Measurements from ENCODE around the gene PODNL1. TPM values are rescaled to one million over a fixed set of nuclear protein-coding genes. Genes with fewer than 3 reads are reported as not detected.

PODNL1 gene
- total and polyA plus RNA-seq, 3 experiments from 2014 or later: 0.24 TPM; not detected in 2

DNA sequence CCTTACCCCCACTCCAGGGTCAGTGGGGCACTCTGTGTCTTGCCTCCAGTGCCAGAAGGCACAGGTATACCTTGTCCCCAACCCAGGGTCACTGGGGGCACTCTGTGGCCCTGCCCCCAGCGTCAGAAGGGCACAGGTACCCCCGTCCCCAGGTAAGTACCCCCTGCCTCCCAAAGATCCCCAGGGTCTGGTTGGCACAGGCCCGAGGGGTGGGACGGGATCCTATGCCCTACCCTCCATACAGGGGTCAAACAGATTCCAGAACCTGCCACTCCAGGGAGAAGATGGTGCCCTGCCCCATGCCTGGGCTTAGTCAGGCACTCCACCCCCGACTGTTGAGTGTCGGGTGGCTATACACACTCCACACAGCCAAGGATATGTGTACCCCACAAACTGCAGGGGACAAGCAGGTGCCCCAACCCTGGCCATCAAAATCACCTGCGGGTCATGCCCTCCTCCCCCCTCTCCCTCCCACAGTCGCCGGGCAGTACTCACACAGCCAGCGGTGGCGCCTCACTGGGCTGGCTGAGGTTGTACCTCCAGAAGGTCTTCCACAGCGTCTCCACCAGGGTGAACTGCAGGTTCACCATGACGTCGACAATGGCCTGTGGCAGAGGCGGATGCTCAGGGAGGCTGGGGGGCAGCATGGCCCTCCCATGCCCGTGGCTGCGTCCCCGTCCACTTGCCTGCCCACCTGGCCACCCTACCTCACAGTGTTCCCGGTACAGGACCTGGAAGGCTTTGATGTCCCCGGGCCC, 27.9 kb upstream of the PODNL1 start:
- H3K36me3 Mint-ChIP-seq: peaks cover 0 to 60% (median 4%) of the 10 kb centered on the region in 3 donors
- POLR2A ChIA-PET: no interaction called here
- H3K27me3 Mint-ChIP-seq: no peaks in the 10 kb centered on the region
- CTCF ChIA-PET: no interaction called here
- Histone ChIP-seq H3K27me3 (ENCODE audit: insufficient read depth, low read length, poor library complexity, severe bottlenecking) (no peaks in the 10 kb centered on the region), H3K36me3 (ENCODE audit: insufficient read depth, low read length) (peaks cover 14% of the 10 kb centered on the region), H3K27ac (ENCODE audit: low read depth, low read length) (no peak overlapping the region), H3K4me1 (ENCODE audit: insufficient read depth, low read length) (no peaks in the 10 kb centered on the region), H3K4me3 (ENCODE audit: low read length) (no peak overlapping the region), H3K9me3 (ENCODE audit: low read length) (no peaks in the 10 kb centered on the region)
- H3K27ac Mint-ChIP-seq: no peak overlapping the region
- DNase-seq: no peak
- no peak overlapping the region for H3K4me3 Mint-ChIP-seq
- H3K9me3 Mint-ChIP-seq: no peaks in the 10 kb centered on the region
- H3K4me1 Mint-ChIP-seq: peaks cover 0 to 4% (median 0%) of the 10 kb centered on the region in 3 donors

DNA sequence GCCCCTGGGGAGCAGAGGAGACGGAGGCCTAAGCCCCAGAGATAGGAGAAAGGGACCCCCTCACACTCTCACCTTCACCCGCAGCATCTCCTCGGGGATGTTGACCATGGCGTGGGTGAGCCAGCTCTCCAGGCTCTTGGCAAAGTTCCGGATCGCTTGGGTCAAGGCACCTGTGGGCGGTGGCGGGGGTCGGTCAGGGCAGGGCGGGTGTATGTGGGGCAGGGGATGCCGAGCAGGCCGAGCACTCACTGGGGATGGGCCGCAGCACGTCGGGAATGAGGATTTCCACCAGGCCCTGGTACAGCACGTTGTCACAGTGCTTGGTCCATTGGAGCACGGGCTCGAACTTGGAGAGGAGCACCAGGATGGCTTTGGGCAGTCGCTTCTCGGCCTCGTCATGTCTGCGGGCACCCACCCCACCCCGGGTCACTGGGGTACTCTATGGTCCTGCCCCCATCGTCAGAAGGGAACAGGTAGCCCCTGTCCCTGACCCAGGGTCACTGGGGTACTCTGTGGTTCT, 27.2 kb upstream of the PODNL1 start:
- Mint-ChIP-seq H3K9me3 (no peaks in the 10 kb centered on the region), H3K27ac (peak overlapping the region in 1 of 8 donors; percentile 10), H3K27me3 (no peaks in the 10 kb centered on the region), H3K4me3 (no peak overlapping the region), H3K4me1 (peaks cover 0 to 4% (median 0%) of the 10 kb centered on the region in 3 donors), H3K36me3 (peaks cover 0 to 64% (median 4%) of the 10 kb centered on the region in 3 donors)
- Histone ChIP-seq H3K36me3 (ENCODE audit: insufficient read depth, low read length) (peaks cover 18% of the 10 kb centered on the region), H3K4me3 (ENCODE audit: low read length) (no peak overlapping the region), H3K27ac (ENCODE audit: low read depth, low read length) (no peak overlapping the region), H3K27me3 (ENCODE audit: insufficient read depth, low read length, poor library complexity, severe bottlenecking) (no peaks in the 10 kb centered on the region), H3K9me3 (ENCODE audit: low read length) (no peaks in the 10 kb centered on the region), H3K4me1 (ENCODE audit: insufficient read depth, low read length) (no peaks in the 10 kb centered on the region)
- POLR2A ChIA-PET: interaction anchor here (0.5 kb wide), 1 partner anchor 37 kb away, joined by 3 read pairs; no protein-coding TSS in a partner anchor
- no peak for DNase-seq
- CTCF ChIA-PET: no interaction called here

DNA sequence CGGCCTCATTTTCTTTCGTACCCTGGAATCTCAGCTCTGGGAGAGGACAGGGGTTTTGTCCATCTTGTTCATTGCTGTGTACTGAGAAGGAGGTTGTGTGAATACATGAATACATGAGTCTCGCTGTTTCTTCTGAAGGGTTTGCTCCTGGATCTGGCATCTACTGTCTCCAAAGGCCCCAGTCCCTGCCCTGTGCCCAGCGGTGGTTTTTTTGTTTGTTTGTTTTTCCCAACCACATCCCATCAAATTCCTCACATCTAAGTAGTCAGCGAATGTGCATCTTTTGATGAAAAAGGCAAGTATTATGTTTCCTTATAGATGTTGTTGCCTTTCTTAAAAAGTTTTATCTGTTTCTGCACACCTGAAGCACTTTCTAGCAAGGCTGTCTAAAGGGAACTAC, 26.6 kb upstream of the PODNL1 start:
- Histone ChIP-seq H3K4me1 (ENCODE audit: insufficient read depth, low read length) (no peaks in the 10 kb centered on the region), H3K27me3 (ENCODE audit: insufficient read depth, low read length, poor library complexity, severe bottlenecking) (no peaks in the 10 kb centered on the region), H3K36me3 (ENCODE audit: insufficient read depth, low read length) (peaks cover 19% of the 10 kb centered on the region), H3K4me3 (ENCODE audit: low read length) (no peak overlapping the region), H3K9me3 (ENCODE audit: low read length) (no peaks in the 10 kb centered on the region), H3K27ac (ENCODE audit: low read depth, low read length) (no peak overlapping the region)
- Mint-ChIP-seq H3K36me3 (peaks cover 0 to 66% (median 4%) of the 10 kb centered on the region in 3 donors), H3K4me1 (peaks cover 0 to 4% (median 0%) of the 10 kb centered on the region in 3 donors), H3K27me3 (no peaks in the 10 kb centered on the region), H3K9me3 (no peaks in the 10 kb centered on the region), H3K27ac (peak overlapping the region in 3 of 8 donors; percentile 17 to 36 (median 35)), H3K4me3 (no peak overlapping the region)
- ChIA-PET POLR2A (interaction anchor here (0.5 kb wide), 1 partner anchor 36 kb away, joined by 3 read pairs; no protein-coding TSS in a partner anchor), CTCF (no interaction called here)
- no peak for DNase-seq

DNA sequence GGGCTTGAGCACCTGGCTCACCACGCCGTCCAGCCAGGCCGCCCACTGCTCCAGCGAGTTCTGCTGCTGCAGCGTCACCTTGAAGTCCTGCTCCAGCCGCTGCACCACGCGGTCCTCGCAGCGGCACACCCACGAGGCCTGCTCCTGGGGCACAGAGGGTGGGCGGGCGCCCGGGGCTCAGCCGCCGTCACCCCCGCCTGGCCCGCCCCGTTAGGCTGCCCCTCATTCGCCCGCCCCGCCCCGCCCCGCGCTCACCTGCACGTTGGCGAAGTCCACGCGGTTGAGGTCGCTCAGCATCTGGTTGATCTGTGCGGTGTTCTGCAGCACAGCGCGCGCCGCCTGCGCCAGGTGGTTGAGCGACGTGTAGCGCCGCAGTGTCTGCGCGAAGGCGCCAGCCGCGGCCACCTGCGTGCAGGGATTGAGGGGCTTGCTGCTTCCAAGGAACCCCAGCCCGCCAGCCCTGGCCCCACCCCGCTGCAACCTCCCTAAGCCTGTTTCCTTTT, 25.4 kb upstream of the PODNL1 start:
- peaks cover 0 to 65% (median 0%) of the 10 kb centered on the region in 3 donors for H3K36me3 Mint-ChIP-seq
- no peak overlapping the region for H3K27ac Mint-ChIP-seq
- H3K4me3 ChIP-seq (ENCODE audit: low read length): no peak overlapping the region
- H3K27me3 Mint-ChIP-seq: no peaks in the 10 kb centered on the region
- peaks cover 0 to 4% (median 0%) of the 10 kb centered on the region in 3 donors for H3K4me1 Mint-ChIP-seq
- H3K27ac ChIP-seq (ENCODE audit: low read depth, low read length): no peak overlapping the region
- CTCF ChIA-PET: no interaction called here
- no peaks in the 10 kb centered on the region for H3K9me3 Mint-ChIP-seq
- H3K36me3 ChIP-seq (ENCODE audit: insufficient read depth, low read length): peaks cover 18% of the 10 kb centered on the region
- H3K9me3 ChIP-seq (ENCODE audit: low read length): no peaks in the 10 kb centered on the region
- DNase-seq: no peak
- no peak overlapping the region for H3K4me3 Mint-ChIP-seq
- POLR2A ChIA-PET: no interaction called here
- H3K4me1 ChIP-seq (ENCODE audit: insufficient read depth, low read length): no peaks in the 10 kb centered on the region
- no peaks in the 10 kb centered on the region for H3K27me3 ChIP-seq (ENCODE audit: insufficient read depth, low read length, poor library complexity, severe bottlenecking)

DNA sequence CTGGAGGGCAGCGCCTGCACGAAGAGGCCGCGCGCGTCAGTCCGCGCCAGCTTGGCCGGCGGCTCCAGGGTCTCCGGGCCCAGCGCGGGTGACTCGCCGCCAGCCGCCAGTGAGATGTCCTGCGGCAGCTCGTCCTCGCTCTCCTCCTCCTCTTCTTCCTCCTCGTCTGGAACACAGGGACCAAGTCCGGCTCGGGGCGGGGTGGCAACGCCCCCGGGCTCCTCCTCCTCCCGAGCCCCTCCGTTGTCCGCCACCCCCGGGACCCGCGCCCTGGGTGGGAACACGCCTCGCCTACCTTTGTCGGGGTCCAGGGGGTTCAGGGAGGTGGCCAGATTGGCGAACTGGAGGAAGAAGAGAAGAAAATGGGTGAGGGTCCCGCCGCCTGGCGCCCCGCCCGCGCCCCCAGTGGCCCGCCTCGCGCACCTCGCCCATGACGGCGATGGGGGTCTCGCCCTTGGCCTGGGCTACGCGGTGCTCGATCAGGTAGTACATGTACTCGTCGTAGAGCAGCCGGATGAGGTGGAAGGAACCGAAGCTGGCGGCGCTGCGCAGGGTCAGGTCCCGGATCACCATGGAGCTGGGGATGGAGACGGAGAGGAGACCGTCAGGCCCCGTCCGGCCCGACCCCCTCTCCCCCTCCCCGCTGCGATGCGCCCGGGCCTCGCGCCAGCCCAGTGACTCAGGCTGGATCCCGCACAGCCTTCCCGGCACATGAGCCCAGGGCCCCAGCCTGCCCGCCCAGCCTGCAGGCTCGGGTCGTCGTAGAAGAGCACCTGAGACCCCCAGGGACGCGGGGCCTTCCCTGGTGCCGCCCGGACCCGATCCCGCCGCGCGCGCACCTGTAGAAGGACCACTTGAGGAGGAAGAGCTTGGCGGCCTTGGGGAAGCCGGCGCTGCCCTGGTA, 24.7 kb upstream of the PODNL1 start:
- no peaks in the 10 kb centered on the region for H3K27me3 Mint-ChIP-seq
- ChIA-PET POLR2A (no interaction called here), CTCF (no interaction called here)
- H3K4me3 ChIP-seq (ENCODE audit: low read length): no peak overlapping the region
- H3K27ac ChIP-seq (ENCODE audit: low read depth, low read length): no peak overlapping the region
- no peaks in the 10 kb centered on the region for H3K9me3 ChIP-seq (ENCODE audit: low read length)
- DNase-seq: no peak
- no peaks in the 10 kb centered on the region for H3K27me3 ChIP-seq (ENCODE audit: insufficient read depth, low read length, poor library complexity, severe bottlenecking)
- H3K4me1 Mint-ChIP-seq: peaks cover 0 to 8% (median 0%) of the 10 kb centered on the region in 3 donors
- H3K4me3 Mint-ChIP-seq: no peak overlapping the region
- H3K36me3 ChIP-seq (ENCODE audit: insufficient read depth, low read length): peaks cover 23% of the 10 kb centered on the region
- no peaks in the 10 kb centered on the region for H3K9me3 Mint-ChIP-seq
- no peaks in the 10 kb centered on the region for H3K4me1 ChIP-seq (ENCODE audit: insufficient read depth, low read length)
- peaks cover 0 to 68% (median 0%) of the 10 kb centered on the region in 3 donors for H3K36me3 Mint-ChIP-seq
- no peak overlapping the region for H3K27ac Mint-ChIP-seq

GRCh38 chr19:13961826-13962698, 23.8 kb upstream of the PODNL1 start:
- Mint-ChIP-seq H3K27ac (peak overlapping the region in 1 of 8 donors; percentile 46), H3K4me3 (no peak overlapping the region)
- H3K36me3 ChIP-seq (ENCODE audit: insufficient read depth, low read length): peaks cover 25% of the 10 kb centered on the region

More at GRCh38 chr19:13961826-13962698, 23.8 kb upstream of the PODNL1 start:
- ChIA-PET CTCF (no interaction called here), POLR2A (interaction anchor here (1.0 kb wide), 1 partner anchor 70 kb away, joined by 3 read pairs; no protein-coding TSS in a partner anchor)
- Histone ChIP-seq H3K4me3 (ENCODE audit: low read length) (no peak overlapping the region), H3K9me3 (ENCODE audit: low read length) (no peaks in the 10 kb centered on the region), H3K4me1 (ENCODE audit: insufficient read depth, low read length) (no peaks in the 10 kb centered on the region), H3K27me3 (ENCODE audit: insufficient read depth, low read length, poor library complexity, severe bottlenecking) (no peaks in the 10 kb centered on the region), H3K27ac (ENCODE audit: low read depth, low read length) (no peak overlapping the region)
- Mint-ChIP-seq H3K9me3 (no peaks in the 10 kb centered on the region), H3K27me3 (no peaks in the 10 kb centered on the region), H3K4me1 (peaks cover 0 to 9% (median 0%) of the 10 kb centered on the region in 3 donors), H3K36me3 (peaks cover 0 to 68% (median 0%) of the 10 kb centered on the region in 3 donors)
- no peak for DNase-seq

Data from CD8-positive, alpha-beta memory T cell (primary cell).